Measurements from ENCODE around the gene IFT74. TPM values are rescaled to one million over a fixed set of nuclear protein-coding genes. Genes with fewer than 3 reads are reported as not detected.

The IFT74 gene
- total RNA-seq, 1 experiment from 2014 or later = not detected

GRCh38 chr9:26955222-26955903 is 849 bp upstream of the IFT74 start:
- in situ Hi-C loops (cut with HindIII; ENCODE audit: low pct_unique_long_range_greater_than_20kb, low sequenced_read_pairs) = no loop called here
- no peak for DNase-seq (ENCODE audit: low read depth, low spot score)

- in situ Hi-C loops (cut with HindIII; ENCODE audit: low pct_unique_long_range_greater_than_20kb, low sequenced_read_pairs) = no loop called here
- no peak for DNase-seq (ENCODE audit: low read depth, low spot score)
These were observed 635 bp downstream of the IFT74 start for GRCh38 chr9:26956860-26957233.

- in situ Hi-C loops (cut with HindIII; ENCODE audit: low pct_unique_long_range_greater_than_20kb, low sequenced_read_pairs) = no loop called here
- DNase-seq (ENCODE audit: low read depth, low spot score) = no peak
These were observed 15.5 kb downstream of the IFT74 start for GRCh38 chr9:26971721-26972120.

- no peak for DNase-seq (ENCODE audit: low read depth, low spot score)
- in situ Hi-C loops (cut with HindIII; ENCODE audit: low pct_unique_long_range_greater_than_20kb, low sequenced_read_pairs) = no loop called here
These were observed 17.8 kb downstream of the IFT74 start for GRCh38 chr9:26973989-26974388.

- in situ Hi-C loops (cut with HindIII; ENCODE audit: low pct_unique_long_range_greater_than_20kb, low sequenced_read_pairs) = no loop called here
- DNase-seq (ENCODE audit: low read depth, low spot score) = no peak
These were observed 18.7 kb downstream of the IFT74 start for GRCh38 chr9:26974927-26975326.

- DNase-seq (ENCODE audit: low read depth, low spot score) = no peak
- in situ Hi-C loops (cut with HindIII; ENCODE audit: low pct_unique_long_range_greater_than_20kb, low sequenced_read_pairs) = no loop called here
These were observed 19.8 kb downstream of the IFT74 start for GRCh38 chr9:26975728-26976707.

- in situ Hi-C loops (cut with HindIII; ENCODE audit: low pct_unique_long_range_greater_than_20kb, low sequenced_read_pairs) = no loop called here
- DNase-seq (ENCODE audit: low read depth, low spot score) = no peak
These were observed 27.1 kb downstream of the IFT74 start for GRCh38 chr9:26983340-26983739.

GRCh38 chr9:26995810-26996209 is 39.6 kb downstream of the IFT74 start:
- in situ Hi-C loops (cut with HindIII; ENCODE audit: low pct_unique_long_range_greater_than_20kb, low sequenced_read_pairs) = no loop called here
- DNase-seq (ENCODE audit: low read depth, low spot score) = no peak

GRCh38 chr9:27003426-27004077 is 47.3 kb downstream of the IFT74 start:
- no peak for DNase-seq (ENCODE audit: low read depth, low spot score)
- in situ Hi-C loops (cut with HindIII; ENCODE audit: low pct_unique_long_range_greater_than_20kb, low sequenced_read_pairs) = no loop called here

GRCh38 chr9:27005491-27005890 is 49.3 kb downstream of the IFT74 start, which contains the start of gene LRRC19:
TSS of gene LRRC19 (minus strand) at chr9:27005672. CDS start at chr9:26999694, 5,978 bp downstream.
- in situ Hi-C loops (cut with HindIII; ENCODE audit: low pct_unique_long_range_greater_than_20kb, low sequenced_read_pairs) = no loop called here
- DNase-seq (ENCODE audit: low read depth, low spot score) = no peak

GRCh38 chr9:27019589-27019988 is 63.4 kb downstream of the IFT74 start:
- no peak for DNase-seq (ENCODE audit: low read depth, low spot score)
- in situ Hi-C loops (cut with HindIII; ENCODE audit: low pct_unique_long_range_greater_than_20kb, low sequenced_read_pairs) = no loop called here

- DNase-seq (ENCODE audit: low read depth, low spot score) = no peak
- in situ Hi-C loops (cut with HindIII; ENCODE audit: low pct_unique_long_range_greater_than_20kb, low sequenced_read_pairs) = no loop called here
These were observed 66.7 kb downstream of the IFT74 start for GRCh38 chr9:27022920-27023319.

- no peak for DNase-seq (ENCODE audit: low read depth, low spot score)
- in situ Hi-C loops (cut with HindIII; ENCODE audit: low pct_unique_long_range_greater_than_20kb, low sequenced_read_pairs) = no loop called here
These were observed 73.0 kb downstream of the IFT74 start for GRCh38 chr9:27029186-27029585.

- in situ Hi-C loops (cut with HindIII; ENCODE audit: low pct_unique_long_range_greater_than_20kb, low sequenced_read_pairs) = no loop called here
- DNase-seq (ENCODE audit: low read depth, low spot score) = no peak
These were observed 77.7 kb downstream of the IFT74 start for GRCh38 chr9:27033815-27034403.

- in situ Hi-C loops (cut with HindIII; ENCODE audit: low pct_unique_long_range_greater_than_20kb, low sequenced_read_pairs) = no loop called here
- no peak for DNase-seq (ENCODE audit: low read depth, low spot score)
These were observed 81.3 kb downstream of the IFT74 start for GRCh38 chr9:27037499-27037898.

GRCh38 chr9:27041746-27042145 is 85.5 kb downstream of the IFT74 start:
- in situ Hi-C loops (cut with HindIII; ENCODE audit: low pct_unique_long_range_greater_than_20kb, low sequenced_read_pairs) = no loop called here
- DNase-seq (ENCODE audit: low read depth, low spot score) = no peak

GRCh38 chr9:27042476-27042875 is 86.3 kb downstream of the IFT74 start:
- DNase-seq (ENCODE audit: low read depth, low spot score) = no peak
- in situ Hi-C loops (cut with HindIII; ENCODE audit: low pct_unique_long_range_greater_than_20kb, low sequenced_read_pairs) = no loop called here

- DNase-seq (ENCODE audit: low read depth, low spot score) = no peak
- in situ Hi-C loops (cut with HindIII; ENCODE audit: low pct_unique_long_range_greater_than_20kb, low sequenced_read_pairs) = no loop called here
These were observed 87.0 kb downstream of the IFT74 start for GRCh38 chr9:27043176-27043575.
